SU-DHL-6 (cell line): ENCODE data around the gene TMEM169.

Source experiments
- H2AFZ ChIP-seq: fragments of 200-600 bp; sonication (generic); 2 replicates; pipeline ENCODE4 v1.6.1; 2014; ENCODE audit warnings: low read depth, mild to moderate bottlenecking, moderate library complexity, mixed read lengths, antibody characterized with exemption, low read length; ENCODE audit not compliant: severe bottlenecking
- H3F3A ChIP-seq: fragments of 200-600 bp; shearing (Covaris generic); 2 replicates; pipeline ENCODE4 v1.6.0; 2016; ENCODE audit warnings: antibody characterized with exemption, mild to moderate bottlenecking; ENCODE audit not compliant: insufficient read depth
- H3K27ac ChIP-seq: fragments of 200-600 bp; sonication (generic); 2 replicates; pipeline ENCODE4 v1.5.1; 2016; ENCODE audit warnings: low read depth, mild to moderate bottlenecking, low read length, moderate library complexity, mixed read lengths
- H3K27me3 ChIP-seq: fragments of 200-600 bp; sonication (generic), shearing (Covaris generic); 2 replicates; pipeline ENCODE4 v1.6.0; 2014; ENCODE audit warnings: mild to moderate bottlenecking, low read length
- H3K36me3 ChIP-seq: fragments of 200-600 bp; sonication (generic); 2 replicates; pipeline ENCODE4 v1.6.1; 2014; ENCODE audit warnings: mild to moderate bottlenecking, low read length, mixed read lengths
- H3K4me2 ChIP-seq: fragments of 300-600, 200-600 bp; shearing (Covaris generic), sonication (generic); 2 replicates; pipeline ENCODE4 v1.6.0; 2014; ENCODE audit warnings: low read length, low read depth, mild to moderate bottlenecking; ENCODE audit not compliant: poor library complexity, severe bottlenecking
- H3K4me3 ChIP-seq: fragments of 200-600 bp; sonication (generic); 2 replicates; pipeline ENCODE4 v1.5.1; 2014; ENCODE audit warnings: antibody characterized with exemption, low read length, mild to moderate bottlenecking, mixed read lengths; ENCODE audit not compliant: insufficient read depth, poor library complexity, severe bottlenecking
- H3K79me2 ChIP-seq: fragments of 200-600 bp; sonication (generic); 2 replicates; pipeline ENCODE4 v1.6.1; 2014; ENCODE audit warnings: mild to moderate bottlenecking, low read length, moderate library complexity; ENCODE audit not compliant: insufficient read depth
- H3K9ac ChIP-seq: fragments of 200-600 bp; sonication (generic); 2 replicates; pipeline ENCODE4 v1.7.0; 2014; ENCODE audit warnings: mild to moderate bottlenecking, low read length
- H3K9me2 ChIP-seq: fragments of 200-600 bp; sonication (generic); replicated peaks from 2 replicates; pipeline ENCODE4 v1.6.1; 2014; ENCODE audit warnings: low read length; ENCODE audit not compliant: insufficient read depth
- H3K9me3 ChIP-seq: fragments of 200-600 bp; sonication (generic); 2 replicates; pipeline ENCODE4 v1.6.1; 2014; ENCODE audit warnings: low read length, mixed read lengths; ENCODE audit not compliant: insufficient read depth
- H4K20me1 ChIP-seq: fragments of 200-600 bp; sonication (generic); 2 replicates; pipeline ENCODE4 v1.6.1; 2014; ENCODE audit warnings: low read depth, mild to moderate bottlenecking, antibody characterized with exemption, low read length, moderate library complexity, mixed read lengths
- EZH2phosphoT487 ChIP-seq: fragments of 200-600 bp; sonication (generic), shearing (Covaris generic); conservative IDR thresholded peaks from 2 replicates; pipeline ENCODE4 v1.6.1; 2018; ENCODE audit warnings: mild to moderate bottlenecking, antibody characterized with exemption, low read length, moderate library complexity, mixed read lengths
- TF ChIP-seq, protein P1 (sequence below): fragments of 200-600 bp; sonication (generic); IDR thresholded peaks from one replicate; pipeline ENCODE4 v1.5.1; 2017; ENCODE audit warnings: antibody characterized with exemption, mild to moderate bottlenecking, low read length, moderate library complexity; ENCODE audit not compliant: insufficient read depth, poor library complexity, severe bottlenecking

The TMEM169 gene

DNA sequence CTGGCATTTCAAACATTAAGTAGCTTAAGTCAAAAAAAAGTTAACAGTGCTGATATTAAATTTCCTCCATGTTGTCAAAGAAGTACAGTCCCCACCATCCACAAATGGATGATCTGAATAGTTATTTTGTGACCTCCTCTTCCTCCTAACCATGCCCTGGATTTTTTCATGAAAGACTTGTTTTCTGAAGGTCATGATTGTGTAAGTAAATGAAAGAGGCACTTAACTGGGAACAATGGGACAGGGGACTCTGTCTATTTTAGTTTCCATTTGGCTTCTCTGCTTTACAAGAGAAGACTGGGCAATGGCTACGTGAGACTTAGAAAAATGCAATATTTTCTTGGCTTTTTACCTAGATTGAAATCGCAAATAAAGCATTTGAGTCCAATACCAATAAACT lies 32.3 kb upstream of the TMEM169 start:
- no peaks in the 10 kb centered on the region for H3K79me2 ChIP-seq
- no peak overlapping the region for H3K4me2 ChIP-seq
- no peaks in the 10 kb centered on the region for H4K20me1 ChIP-seq
- H3K4me3 ChIP-seq: no peak overlapping the region
- TF ChIP-seq, protein P1, sequence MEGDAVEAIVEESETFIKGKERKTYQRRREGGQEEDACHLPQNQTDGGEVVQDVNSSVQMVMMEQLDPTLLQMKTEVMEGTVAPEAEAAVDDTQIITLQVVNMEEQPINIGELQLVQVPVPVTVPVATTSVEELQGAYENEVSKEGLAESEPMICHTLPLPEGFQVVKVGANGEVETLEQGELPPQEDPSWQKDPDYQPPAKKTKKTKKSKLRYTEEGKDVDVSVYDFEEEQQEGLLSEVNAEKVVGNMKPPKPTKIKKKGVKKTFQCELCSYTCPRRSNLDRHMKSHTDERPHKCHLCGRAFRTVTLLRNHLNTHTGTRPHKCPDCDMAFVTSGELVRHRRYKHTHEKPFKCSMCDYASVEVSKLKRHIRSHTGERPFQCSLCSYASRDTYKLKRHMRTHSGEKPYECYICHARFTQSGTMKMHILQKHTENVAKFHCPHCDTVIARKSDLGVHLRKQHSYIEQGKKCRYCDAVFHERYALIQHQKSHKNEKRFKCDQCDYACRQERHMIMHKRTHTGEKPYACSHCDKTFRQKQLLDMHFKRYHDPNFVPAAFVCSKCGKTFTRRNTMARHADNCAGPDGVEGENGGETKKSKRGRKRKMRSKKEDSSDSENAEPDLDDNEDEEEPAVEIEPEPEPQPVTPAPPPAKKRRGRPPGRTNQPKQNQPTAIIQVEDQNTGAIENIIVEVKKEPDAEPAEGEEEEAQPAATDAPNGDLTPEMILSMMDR: no peak
- no peak for TF ChIP-seq EZH2phosphoT487
- no peaks in the 10 kb centered on the region for H3K27me3 ChIP-seq
- H3K36me3 ChIP-seq: no peaks in the 10 kb centered on the region
- no peak overlapping the region for H3K9ac ChIP-seq
- H3K27ac ChIP-seq: no peak overlapping the region
- no peaks in the 10 kb centered on the region for H3K9me3 ChIP-seq
- no peaks in the 10 kb centered on the region for H3K9me2 ChIP-seq
- no peak overlapping the region for H2AFZ ChIP-seq
- no peaks in the 10 kb centered on the region for H3F3A ChIP-seq

DNA sequence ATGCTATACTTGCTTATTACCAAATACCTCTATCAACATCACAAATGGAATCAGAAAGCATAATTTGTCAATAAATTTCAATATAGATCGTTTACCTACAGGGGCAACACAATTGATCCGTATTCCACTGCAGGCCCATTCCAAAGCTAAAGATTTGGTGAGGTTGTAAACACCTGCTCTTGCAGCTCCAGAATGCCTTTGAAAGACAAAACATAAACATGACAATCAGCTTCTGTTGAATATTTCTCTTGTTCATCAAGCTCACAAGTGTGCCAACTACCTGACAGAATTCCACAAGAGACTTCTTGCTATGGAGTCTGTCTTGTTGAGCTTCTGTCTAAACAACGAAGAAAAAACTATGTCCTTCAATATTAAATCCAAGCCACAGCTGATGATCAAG lies 30.4 kb upstream of the TMEM169 start:
- Histone ChIP-seq H2AFZ (no peak overlapping the region), H3K9me3 (no peaks in the 10 kb centered on the region), H3K4me3 (no peak overlapping the region), H4K20me1 (no peaks in the 10 kb centered on the region), H3K27ac (no peak overlapping the region), H3K79me2 (no peaks in the 10 kb centered on the region), H3K4me2 (no peak overlapping the region), H3K36me3 (no peaks in the 10 kb centered on the region), H3K9me2 (no peaks in the 10 kb centered on the region), H3K27me3 (no peaks in the 10 kb centered on the region), H3F3A (no peaks in the 10 kb centered on the region), H3K9ac (no peak overlapping the region)
- no peak for TF ChIP-seq EZH2phosphoT487
- TF ChIP-seq, protein P1: no peak

DNA sequence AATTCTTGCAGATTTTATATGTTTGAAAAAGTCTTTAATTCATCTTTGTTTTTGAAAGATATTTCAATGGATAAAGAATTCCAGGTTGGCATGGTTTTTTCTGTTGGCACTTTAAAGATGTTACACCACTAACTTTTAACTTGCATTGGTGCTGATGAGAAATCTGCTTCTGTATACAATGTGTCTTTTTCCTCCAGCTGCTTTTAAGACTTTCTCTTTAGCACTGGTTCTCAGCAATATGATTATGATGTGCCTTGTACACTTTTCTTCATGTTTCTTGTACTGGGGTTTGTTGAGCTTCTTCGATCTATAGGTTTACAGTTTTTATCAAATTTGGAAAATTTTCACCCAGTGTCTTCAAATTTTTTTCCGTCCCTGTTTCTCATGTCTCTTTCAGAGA lies 29.3 kb upstream of the TMEM169 start:
- H3K9me3 ChIP-seq: no peaks in the 10 kb centered on the region
- no peak overlapping the region for H3K9ac ChIP-seq
- no peak overlapping the region for H3K4me3 ChIP-seq
- no peaks in the 10 kb centered on the region for H3K36me3 ChIP-seq
- no peak overlapping the region for H3K4me2 ChIP-seq
- H3K9me2 ChIP-seq: no peaks in the 10 kb centered on the region
- no peak for TF ChIP-seq EZH2phosphoT487
- TF ChIP-seq, protein P1: no peak
- no peak overlapping the region for H2AFZ ChIP-seq
- H3K27me3 ChIP-seq: no peaks in the 10 kb centered on the region
- H3K79me2 ChIP-seq: no peaks in the 10 kb centered on the region
- no peaks in the 10 kb centered on the region for H4K20me1 ChIP-seq
- H3F3A ChIP-seq: no peaks in the 10 kb centered on the region
- H3K27ac ChIP-seq: no peak overlapping the region

DNA sequence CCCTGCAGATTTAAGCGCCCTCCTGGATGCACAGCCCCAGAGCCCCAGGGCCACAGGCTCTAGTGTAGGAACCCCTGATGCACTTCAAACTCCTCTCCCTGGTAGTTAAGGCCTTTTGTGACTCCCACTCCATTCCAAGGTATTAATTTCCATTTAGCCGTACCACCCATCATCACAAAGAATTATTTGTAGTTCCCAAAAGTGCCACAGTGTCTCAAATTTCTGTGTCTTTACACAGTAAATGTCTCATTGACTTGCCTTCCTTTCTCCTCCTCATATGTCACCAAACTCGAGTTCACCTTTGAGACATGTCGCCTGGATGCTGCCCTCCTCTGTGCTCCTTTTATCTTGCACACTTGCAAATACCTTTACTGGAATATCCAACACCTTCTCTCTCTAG lies 26.0 kb upstream of the TMEM169 start:
- H3K27me3 ChIP-seq: no peaks in the 10 kb centered on the region
- no peak overlapping the region for H3K9ac ChIP-seq
- no peak overlapping the region for H3K27ac ChIP-seq
- H3K4me3 ChIP-seq: no peak overlapping the region
- H3K36me3 ChIP-seq: no peaks in the 10 kb centered on the region
- H2AFZ ChIP-seq: no peak overlapping the region
- no peaks in the 10 kb centered on the region for H4K20me1 ChIP-seq
- no peaks in the 10 kb centered on the region for H3K9me2 ChIP-seq
- H3K79me2 ChIP-seq: no peaks in the 10 kb centered on the region
- no peaks in the 10 kb centered on the region for H3F3A ChIP-seq
- H3K9me3 ChIP-seq: no peaks in the 10 kb centered on the region
- TF ChIP-seq, protein P1: no peak
- no peak for TF ChIP-seq EZH2phosphoT487
- no peak overlapping the region for H3K4me2 ChIP-seq
